NCI-H2171 treated with DMSO at 0.1 percent for 48 hours (cell line): ENCODE data around the gene CALD1.

Experiments used
- DNase-seq: peaks from one replicate; lab custom pipeline; 2025; lab: John Stamatoyannopoulos, UW

The CALD1 gene

DNA sequence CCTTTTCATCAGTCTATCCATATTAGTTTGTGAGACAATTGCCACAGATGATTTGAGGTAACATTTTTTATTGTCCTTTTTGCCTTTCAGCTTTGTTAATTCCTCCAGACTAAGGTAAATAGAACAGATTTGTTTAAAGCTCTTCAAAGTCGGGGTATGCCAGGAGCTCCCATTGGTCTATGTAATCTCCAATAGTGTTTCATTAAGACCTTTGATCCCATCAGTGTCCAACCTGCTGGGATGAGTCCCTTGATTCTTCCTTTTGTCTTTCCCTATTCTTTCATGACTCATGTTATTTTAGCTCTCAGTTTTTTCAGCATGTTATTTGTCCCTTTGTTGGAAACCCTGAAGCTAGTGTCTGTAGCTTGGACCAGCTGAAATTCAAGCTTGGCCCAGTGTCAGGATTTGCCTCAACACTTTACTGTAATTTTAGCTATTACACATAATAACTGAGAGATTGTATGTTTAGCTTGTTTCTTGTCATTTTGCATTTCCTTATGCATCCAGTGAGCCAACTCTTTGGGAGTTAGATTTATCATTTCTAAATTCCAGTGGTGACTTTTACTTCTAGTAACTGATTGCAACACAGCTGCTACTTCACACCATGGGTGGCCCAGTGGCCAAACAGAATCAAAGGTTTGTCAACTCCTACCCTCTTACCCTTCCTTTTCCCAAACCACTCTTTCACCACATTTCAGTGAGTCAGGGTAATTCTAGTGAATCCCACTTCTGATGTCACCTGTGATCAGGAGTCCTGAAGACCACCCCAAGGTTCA, 222.1 kb downstream of the CALD1 start:
- DNase-seq = no peak

DNA sequence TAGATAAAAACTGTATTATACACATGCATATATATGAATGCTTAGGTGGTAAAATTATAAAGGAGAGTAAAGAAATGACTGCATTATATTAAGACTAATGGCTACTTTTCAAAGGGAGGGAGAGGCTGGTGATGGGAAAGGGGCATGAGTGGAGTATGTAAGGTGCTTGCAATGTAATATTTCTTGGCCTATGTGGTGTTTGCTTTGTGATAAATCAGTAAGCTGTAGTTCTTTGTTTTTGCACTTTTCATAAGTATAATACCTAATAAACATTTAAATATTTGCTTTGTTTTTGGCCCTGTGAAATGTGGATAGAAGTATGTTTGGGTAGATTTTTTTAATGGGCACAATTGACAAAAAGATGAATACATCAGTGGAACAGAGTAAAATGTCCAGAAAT, 232.8 kb downstream of the CALD1 start:
- DNase-seq = no peak
